DMS79 treated with DMSO at 0.1 percent for 48 hours (cell line): ENCODE measurements around the gene LRRC71.

Experiments used
- DNase-seq: peaks from one replicate; lab custom pipeline; 2025; lab: John Stamatoyannopoulos, UW

Gene LRRC71

GRCh38 chr1:156892190-156893047 is 28.0 kb upstream of the LRRC71 start:
- peak; percentile 77 for DNase-seq

- DNase-seq = no peak
Observed at GRCh38 chr1:156893048-156893953, 27.1 kb upstream of the LRRC71 start, which contains the start of gene PEAR1. PEAR1 (plus strand) TSS chr1:156893718; CDS start chr1:156903927, 10,209 bp downstream.

- DNase-seq = no peak
Observed at GRCh38 chr1:156894001-156894400, 26.4 kb upstream of the LRRC71 start.

- no peak for DNase-seq
Observed at GRCh38 chr1:156894711-156895454, 25.5 kb upstream of the LRRC71 start.

GRCh38 chr1:156895455-156895812 is 25.0 kb upstream of the LRRC71 start:
- no peak for DNase-seq

- DNase-seq = no peak
Observed at GRCh38 chr1:156895927-156896326, 24.5 kb upstream of the LRRC71 start.

GRCh38 chr1:156896490-156897033 is 23.9 kb upstream of the LRRC71 start:
- no peak for DNase-seq

GRCh38 chr1:156897078-156897825 is 23.2 kb upstream of the LRRC71 start:
- DNase-seq = no peak

GRCh38 chr1:156898161-156898566 is 22.3 kb upstream of the LRRC71 start:
- no peak for DNase-seq

GRCh38 chr1:156898971-156899664 is 21.3 kb upstream of the LRRC71 start:
- DNase-seq = no peak

GRCh38 chr1:156899956-156900718 is 20.3 kb upstream of the LRRC71 start:
- peak; percentile 30 for DNase-seq

GRCh38 chr1:156900896-156901589 is 19.4 kb upstream of the LRRC71 start:
- DNase-seq = no peak

GRCh38 chr1:156901590-156901900 is 18.9 kb upstream of the LRRC71 start:
- DNase-seq = no peak

GRCh38 chr1:156901966-156902915 is 18.2 kb upstream of the LRRC71 start:
- no peak for DNase-seq

- no peak for DNase-seq
Observed at GRCh38 chr1:156903328-156904091, 16.9 kb upstream of the LRRC71 start.

GRCh38 chr1:156904187-156904959 is 16.1 kb upstream of the LRRC71 start:
- no peak for DNase-seq

GRCh38 chr1:156905176-156905575 is 15.3 kb upstream of the LRRC71 start:
- no peak for DNase-seq
